ENCODE data around the gene U2SURP.

U2SURP gene

GRCh38 chr3:142962175-142962519, 39.2 kb upstream of the U2SURP start:
- no peak for DNase-seq (ENCODE audit: extremely low read depth, low read depth)
- TF ChIP-seq CTCF (IDR thresholded peaks at IDR 0.05; ENCODE audit: low read depth, low read length), result no peak

GRCh38 chr3:142962520-142963233, 38.7 kb upstream of the U2SURP start:
- DNase-seq (ENCODE audit: extremely low read depth, low read depth), result no peak
- TF ChIP-seq CTCF (IDR thresholded peaks at IDR 0.05; ENCODE audit: low read depth, low read length), result no peak

GRCh38 chr3:142963234-142963515, 38.2 kb upstream of the U2SURP start:
- DNase-seq (ENCODE audit: extremely low read depth, low read depth), result no peak
- TF ChIP-seq CTCF (IDR thresholded peaks at IDR 0.05; ENCODE audit: low read depth, low read length), result no peak

GRCh38 chr3:142963516-142964448, 37.6 kb upstream of the U2SURP start, which contains the start of gene PAQR9:
PAQR9 (minus strand) TSS chr3:142963674; CDS start chr3:142963336, 338 bp downstream.
- no peak for TF ChIP-seq CTCF (IDR thresholded peaks at IDR 0.05; ENCODE audit: low read depth, low read length)
- DNase-seq (ENCODE audit: extremely low read depth, low read depth), result no peak

- TF ChIP-seq CTCF (IDR thresholded peaks at IDR 0.05; ENCODE audit: low read depth, low read length), result no peak
- DNase-seq (ENCODE audit: extremely low read depth, low read depth), result no peak
These were observed 35.8 kb upstream of the U2SURP start for GRCh38 chr3:142965581-142965980.

- no peak for TF ChIP-seq CTCF (IDR thresholded peaks at IDR 0.05; ENCODE audit: low read depth, low read length)
- no peak for DNase-seq (ENCODE audit: extremely low read depth, low read depth)
These were observed 34.6 kb upstream of the U2SURP start for GRCh38 chr3:142966808-142967207.

Data from AG09319 (cell line).